Activated CD8-positive, alpha-beta T cell treated with anti-CD3 and anti-CD28 coated beads for 36 hours (primary cell): ENCODE data around the gene MAP2K5. TPM values are rescaled to one million over a fixed set of nuclear protein-coding genes. Genes with fewer than 3 reads are reported as not detected.

ENCODE experiments used
- ATAC-seq: fragments of 200-7000 bp; cut with Tn5 transposase; one replicate; pipeline ENCODE4 v1.10.0; 2021; ENCODE audit warnings: mild to moderate bottlenecking, moderate library complexity
- CTCF ChIA-PET: fragments of 350-600 bp; sonication (Branson Sonifier 250); formaldehyde crosslinking; loops from one replicate; lab custom pipeline; 2021; ENCODE audit warnings: antibody characterized with exemption; lab: Charles Lee
- POLR2A ChIA-PET: fragments of 350-600 bp; sonication (Branson Sonifier 250); formaldehyde crosslinking; loops from one replicate; lab custom pipeline; 2021; ENCODE audit warnings: antibody characterized with exemption; lab: Charles Lee
- DNase-seq: peaks from one replicate; pipeline ENCODE4 v3.0.0-alpha.2; 2020
- H3K27ac Mint-ChIP-seq: one replicate; pipeline ENCODE4 v1.8.0; 2021; ENCODE audit warnings: mild to moderate bottlenecking, mixed read lengths
- H3K27me3 Mint-ChIP-seq: one replicate; pipeline ENCODE4 v1.8.0; 2021; ENCODE audit warnings: mixed read lengths
- H3K36me3 Mint-ChIP-seq: one replicate; pipeline ENCODE4 v1.8.0; 2021; ENCODE audit warnings: low read depth, mixed read lengths
- H3K4me1 Mint-ChIP-seq: one replicate; pipeline ENCODE4 v1.8.0; 2021; ENCODE audit warnings: low read depth, mixed read lengths
- H3K4me3 Mint-ChIP-seq: one replicate; pipeline ENCODE4 v1.8.0; 2021; ENCODE audit warnings: mild to moderate bottlenecking, moderate library complexity, mixed read lengths
- H3K9me3 Mint-ChIP-seq: one replicate; pipeline ENCODE4 v1.8.0; 2021; ENCODE audit warnings: mixed read lengths
- CTCF ChIP-seq: fragments of 200-600 bp; IDR thresholded peaks from one replicate; pipeline ENCODE4 v1.8.0; 2022; ENCODE audit warnings: antibody characterized with exemption, mild to moderate bottlenecking
- intact Hi-C: fragments of 100-400 bp; cut with micrococcal nuclease; formaldehyde crosslinking; loops from one replicate; pipeline ENCODE4 v1.10.0; 2022
- total RNA-seq, 2 experiments: library from RNA; stranded (reverse); gene quantifications; one replicate each; pipeline ENCODE4 v1.2.3, GENCODE V29; 2021

The MAP2K5 gene
- total RNA-seq, 2 experiments from 2014 or later, result 19.0 to 21.1 TPM

GRCh38 chr15:67745073-67746006, 202.8 kb downstream of the MAP2K5 start:
- POLR2A ChIA-PET, result interaction anchor here (1.7 kb wide), 1 partner anchor 17 kb away, joined by 5 read pairs; no protein-coding TSS in a partner anchor
- Mint-ChIP-seq H3K27ac (peak overlapping the region; percentile 75), H3K4me3 (peak overlapping the region; percentile 26), H3K4me1 (peaks cover 53% of the 10 kb centered on the region), H3K27me3 (no peaks in the 10 kb centered on the region), H3K9me3 (no peaks in the 10 kb centered on the region), H3K36me3 (peaks cover 2% of the 10 kb centered on the region)
- intact Hi-C loops, result no loop called here
- CTCF ChIA-PET, result interaction anchor here (1.5 kb wide), 1 partner anchor 10 kb away, joined by 4 read pairs; no protein-coding TSS in a partner anchor
- DNase-seq, result no peak
- ATAC-seq, result peak; percentile 8
- TF ChIP-seq CTCF, result no peak

- POLR2A ChIA-PET, result interaction anchor here (1.3 to 1.7 kb wide), 2 partner anchors 10 to 17 kb away, joined by 4 to 5 read pairs; no protein-coding TSS in a partner anchor
- no peak for DNase-seq
- ATAC-seq, result peak; percentile 43
- TF ChIP-seq CTCF, result no peak
- Mint-ChIP-seq H3K27me3 (no peaks in the 10 kb centered on the region), H3K4me3 (peak overlapping the region; percentile 10), H3K4me1 (peaks cover 57% of the 10 kb centered on the region), H3K36me3 (peaks cover 2% of the 10 kb centered on the region), H3K9me3 (no peaks in the 10 kb centered on the region), H3K27ac (peak overlapping the region; percentile 75)
- intact Hi-C loops, result no loop called here
- CTCF ChIA-PET, result interaction anchor here (1.5 to 2.3 kb wide), 2 partner anchors 10 to 14 kb away, joined by 4 to 6 read pairs; no protein-coding TSS in a partner anchor
Measured at GRCh38 chr15:67746022-67746421, 203.5 kb downstream of the MAP2K5 start.

- no peaks in the 10 kb centered on the region for H3K9me3 Mint-ChIP-seq
- no peaks in the 10 kb centered on the region for H3K27me3 Mint-ChIP-seq
- peak; percentile 36 for DNase-seq
- ChIA-PET CTCF (interaction anchor here (1.5 to 2.3 kb wide), 2 partner anchors 9 to 14 kb away, joined by 4 to 6 read pairs; no protein-coding TSS in a partner anchor), POLR2A (interaction anchor here (0.6 to 1.3 kb wide), 3 partner anchors 10 to 671 kb away, joined by 3 to 8 read pairs (median 4); no protein-coding TSS in a partner anchor)
- H3K4me3 Mint-ChIP-seq, result peak overlapping the region; percentile 10
- peaks cover 53% of the 10 kb centered on the region for H3K4me1 Mint-ChIP-seq
- intact Hi-C loops, result no loop called here
- peak overlapping the region; percentile 75 for H3K27ac Mint-ChIP-seq
- peaks cover 2% of the 10 kb centered on the region for H3K36me3 Mint-ChIP-seq
- no peak for ATAC-seq
- TF ChIP-seq CTCF, result no peak
Measured at GRCh38 chr15:67746450-67746849, 203.9 kb downstream of the MAP2K5 start.

GRCh38 chr15:67747921-67748320, 205.4 kb downstream of the MAP2K5 start:
- intact Hi-C loops, result no loop called here
- no peak for DNase-seq
- ChIA-PET POLR2A (interaction anchor here (0.9 to 1.0 kb wide), 2 partner anchors 11 to 18 kb away, joined by 3 to 4 read pairs; no protein-coding TSS in a partner anchor), CTCF (interaction anchor here (2.3 kb wide), 1 partner anchor 13 kb away, joined by 6 read pairs; no protein-coding TSS in a partner anchor)
- H3K27me3 Mint-ChIP-seq, result no peaks in the 10 kb centered on the region
- TF ChIP-seq CTCF, result no peak
- H3K36me3 Mint-ChIP-seq, result peaks cover 2% of the 10 kb centered on the region
- H3K4me1 Mint-ChIP-seq, result peaks cover 45% of the 10 kb centered on the region
- H3K27ac Mint-ChIP-seq, result no peak overlapping the region
- ATAC-seq, result no peak
- no peak overlapping the region for H3K4me3 Mint-ChIP-seq
- H3K9me3 Mint-ChIP-seq, result no peaks in the 10 kb centered on the region
